WTC11 (cell line): ENCODE measurements around the gene RAC3. TPM values are rescaled to one million over a fixed set of nuclear protein-coding genes. Genes with fewer than 3 reads are reported as not detected.

Experiments used
- ATAC-seq: fragments of 200-7000 bp; cut with Tn5 transposase; 2 replicates; pipeline ENCODE4 v1.10.0; 2021; ENCODE audit warnings: mild to moderate bottlenecking, moderate library complexity
- CTCF ChIA-PET: fragments of 300-600 bp; sonication (Branson Sonifier 250); formaldehyde crosslinking; loops from one replicate; lab custom pipeline; 2021; ENCODE audit warnings: antibody characterized with exemption; lab: Charles Lee
- POLR2A ChIA-PET: fragments of 350-600 bp; sonication (Branson Sonifier 250); formaldehyde crosslinking; loops from one replicate; lab custom pipeline; 2021; ENCODE audit warnings: antibody characterized with exemption; lab: Charles Lee
- DNase-seq: peaks from one replicate; pipeline ENCODE4 v3.0.0; 2021; ENCODE audit warnings: low spot score
- H3K27ac Mint-ChIP-seq: 2 replicates; pipeline ENCODE4 v1.8.0; 2021; ENCODE audit warnings: mixed read lengths
- H3K27me3 Mint-ChIP-seq: 2 replicates; pipeline ENCODE4 v1.8.0; 2021; ENCODE audit warnings: low read depth, mild to moderate bottlenecking, moderate library complexity, mixed read lengths
- H3K36me3 Mint-ChIP-seq: 2 replicates; pipeline ENCODE4 v1.8.0; 2021; ENCODE audit warnings: mixed read lengths
- H3K4me1 Mint-ChIP-seq: 2 replicates; pipeline ENCODE4 v1.8.0; 2022; ENCODE audit warnings: mixed read lengths
- H3K4me3 Mint-ChIP-seq: 2 replicates; pipeline ENCODE4 v1.8.0; 2021; ENCODE audit warnings: mild to moderate bottlenecking, moderate library complexity, mixed read lengths
- H3K9me3 Mint-ChIP-seq: 2 replicates; pipeline ENCODE4 v1.8.0; 2021; ENCODE audit warnings: mixed read lengths
- ATF1 ChIP-seq: sonication (generic); formaldehyde crosslinking; IDR thresholded peaks from 2 replicates; pipeline ENCODE4 v1.8.1; 2023; ENCODE audit warnings: mild to moderate bottlenecking, moderate library complexity, missing genetic modification reagents
- CREM ChIP-seq: sonication (generic); formaldehyde crosslinking; IDR thresholded peaks from 2 replicates; pipeline ENCODE4 v1.8.1; 2022; ENCODE audit warnings: mild to moderate bottlenecking, missing genetic modification reagents, moderate library complexity
- EMX1 ChIP-seq: fragments of 250-450 bp; sonication (Bioruptor Pico); IDR thresholded peaks from 2 replicates; pipeline ENCODE4 v1.8.0; 2021; ENCODE audit warnings: mild to moderate bottlenecking
- FOXK1 ChIP-seq: sonication (generic); formaldehyde crosslinking; IDR thresholded peaks from 2 replicates; pipeline ENCODE4 v1.8.0; 2022; ENCODE audit warnings: mild to moderate bottlenecking, moderate library complexity, missing genetic modification reagents
- GABPB1 ChIP-seq: sonication (generic); formaldehyde crosslinking; IDR thresholded peaks from 2 replicates; pipeline ENCODE4 v1.8.1; 2023; ENCODE audit warnings: mild to moderate bottlenecking, missing genetic modification reagents
- GRHL2 ChIP-seq: fragments of 250-450 bp; sonication (Bioruptor Pico); IDR thresholded peaks from 2 replicates; pipeline ENCODE4 v1.8.0; 2022; ENCODE audit warnings: mild to moderate bottlenecking, moderate library complexity; ENCODE audit not compliant: insufficient replicate concordance, severe bottlenecking
- HMGA2 ChIP-seq: fragments of 250-450 bp; sonication (Bioruptor Pico); IDR thresholded peaks from 2 replicates; pipeline ENCODE4 v1.4.0; 2021; ENCODE audit warnings: mild to moderate bottlenecking, moderate library complexity
- JAZF1 ChIP-seq: fragments of 250-450 bp; sonication (Bioruptor Pico); IDR thresholded peaks from 2 replicates; pipeline ENCODE4 v1.9.0; 2021; ENCODE audit warnings: moderate library complexity, mild to moderate bottlenecking, inconsistent platforms
- JUN ChIP-seq: sonication (generic); formaldehyde crosslinking; IDR thresholded peaks from 2 replicates; pipeline ENCODE4 v1.8.0; 2023; ENCODE audit warnings: mild to moderate bottlenecking, missing genetic modification reagents
- KAT7 ChIP-seq: sonication (generic); formaldehyde crosslinking; IDR thresholded peaks from 2 replicates; pipeline ENCODE4 v1.8.1; 2023; ENCODE audit warnings: missing genetic modification reagents, mild to moderate bottlenecking, borderline replicate concordance
- NFYB ChIP-seq: sonication (generic); formaldehyde crosslinking; conservative IDR thresholded peaks from 2 replicates; pipeline ENCODE4 v1.8.0; 2022; ENCODE audit warnings: low read depth, missing genetic modification reagents
- TEAD1 ChIP-seq: sonication (generic); formaldehyde crosslinking; IDR thresholded peaks from 2 replicates; pipeline ENCODE4 v1.8.0; 2022; ENCODE audit warnings: mild to moderate bottlenecking, missing genetic modification reagents
- TEAD4 ChIP-seq: sonication (generic); formaldehyde crosslinking; IDR thresholded peaks from 2 replicates; pipeline ENCODE4 v1.8.0; 2022; ENCODE audit warnings: mild to moderate bottlenecking, missing genetic modification reagents
- USF2 ChIP-seq: sonication (generic); formaldehyde crosslinking; IDR thresholded peaks from 2 replicates; pipeline ENCODE4 v1.8.1; 2023; ENCODE audit warnings: mild to moderate bottlenecking, missing genetic modification reagents, moderate library complexity
- ZNF396 ChIP-seq: fragments of 250-450 bp; sonication (Bioruptor Pico); IDR thresholded peaks from 2 replicates; pipeline ENCODE4 v1.8.0; 2021; ENCODE audit warnings: mild to moderate bottlenecking, moderate library complexity, borderline replicate concordance
- total RNA-seq: library from RNA; stranded (reverse); gene quantifications from 3 replicates; pipeline ENCODE4 v1.2.3, GENCODE V29; 2021
- TF ChIP-seq, protein P1 (sequence below): sonication (generic); formaldehyde crosslinking; IDR thresholded peaks from 2 replicates; pipeline ENCODE4 v1.8.0; 2023; ENCODE audit warnings: mild to moderate bottlenecking, missing genetic modification reagents
- TF ChIP-seq, protein P2 (sequence below): fragments of 250-450 bp; sonication (Bioruptor Pico); IDR thresholded peaks from 2 replicates; pipeline ENCODE4 v1.9.0; 2021; ENCODE audit warnings: moderate library complexity, mild to moderate bottlenecking, inconsistent platforms, borderline replicate concordance
- TF ChIP-seq, protein P3 (sequence below): sonication (generic); formaldehyde crosslinking; IDR thresholded peaks from 2 replicates; pipeline ENCODE4 v1.8.1; 2023; ENCODE audit warnings: mild to moderate bottlenecking, missing genetic modification reagents
- TF ChIP-seq, protein P4 (sequence below): sonication (generic); formaldehyde crosslinking; IDR thresholded peaks from 2 replicates; pipeline ENCODE4 v1.8.0; 2022; ENCODE audit warnings: mild to moderate bottlenecking, missing genetic modification reagents
- TF ChIP-seq, protein P5 (sequence below): fragments of 250-450 bp; sonication (Bioruptor Pico); IDR thresholded peaks from 2 replicates; pipeline ENCODE4 v1.9.0; 2021; ENCODE audit warnings: mild to moderate bottlenecking

Gene RAC3
- total RNA-seq, 1 experiment from 2014 or later = 163 TPM

DNA sequence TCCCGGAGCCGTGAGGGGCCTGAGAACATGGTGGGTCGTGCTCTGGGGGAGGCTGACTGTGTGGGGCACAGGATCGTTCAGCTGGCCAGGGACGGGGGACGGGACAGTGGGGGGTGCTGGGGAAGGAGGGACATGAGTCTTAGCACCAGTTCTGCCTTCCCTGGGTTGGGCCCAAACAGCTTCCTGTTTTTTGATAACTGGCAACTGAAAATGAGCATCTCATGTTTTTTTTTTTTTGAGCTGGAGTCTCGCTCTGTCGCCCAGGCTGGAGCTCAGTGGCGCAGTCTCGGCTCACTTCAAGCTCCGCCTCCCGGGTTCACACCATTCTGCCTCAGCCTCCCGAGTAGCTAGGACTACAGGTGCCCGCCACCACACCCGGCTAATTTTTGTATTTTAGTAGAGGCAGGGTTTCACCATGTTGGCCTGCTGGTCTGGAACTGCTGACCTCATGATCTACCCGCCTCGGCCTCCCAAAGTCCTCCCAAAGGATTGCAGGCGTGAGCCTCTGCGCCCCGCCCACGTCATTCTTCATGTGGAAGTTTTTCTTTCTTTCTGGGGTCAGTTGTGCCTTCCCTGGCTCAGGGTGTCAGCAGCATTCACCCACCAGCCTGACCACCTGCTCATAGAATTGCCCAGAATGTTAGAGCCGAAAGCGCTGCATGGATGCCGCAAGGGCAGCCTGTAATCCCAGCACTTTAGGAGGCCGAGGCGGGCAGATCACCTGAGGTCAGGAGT, 47.7 kb upstream of the RAC3 start (continued):
- TF ChIP-seq GABPB1 (CRISPR knock-in tag) = no peak
- TF ChIP-seq ZNF396 = no peak
- no peak for TF ChIP-seq TEAD4 (CRISPR knock-in tag)
- TF ChIP-seq, protein P1, sequence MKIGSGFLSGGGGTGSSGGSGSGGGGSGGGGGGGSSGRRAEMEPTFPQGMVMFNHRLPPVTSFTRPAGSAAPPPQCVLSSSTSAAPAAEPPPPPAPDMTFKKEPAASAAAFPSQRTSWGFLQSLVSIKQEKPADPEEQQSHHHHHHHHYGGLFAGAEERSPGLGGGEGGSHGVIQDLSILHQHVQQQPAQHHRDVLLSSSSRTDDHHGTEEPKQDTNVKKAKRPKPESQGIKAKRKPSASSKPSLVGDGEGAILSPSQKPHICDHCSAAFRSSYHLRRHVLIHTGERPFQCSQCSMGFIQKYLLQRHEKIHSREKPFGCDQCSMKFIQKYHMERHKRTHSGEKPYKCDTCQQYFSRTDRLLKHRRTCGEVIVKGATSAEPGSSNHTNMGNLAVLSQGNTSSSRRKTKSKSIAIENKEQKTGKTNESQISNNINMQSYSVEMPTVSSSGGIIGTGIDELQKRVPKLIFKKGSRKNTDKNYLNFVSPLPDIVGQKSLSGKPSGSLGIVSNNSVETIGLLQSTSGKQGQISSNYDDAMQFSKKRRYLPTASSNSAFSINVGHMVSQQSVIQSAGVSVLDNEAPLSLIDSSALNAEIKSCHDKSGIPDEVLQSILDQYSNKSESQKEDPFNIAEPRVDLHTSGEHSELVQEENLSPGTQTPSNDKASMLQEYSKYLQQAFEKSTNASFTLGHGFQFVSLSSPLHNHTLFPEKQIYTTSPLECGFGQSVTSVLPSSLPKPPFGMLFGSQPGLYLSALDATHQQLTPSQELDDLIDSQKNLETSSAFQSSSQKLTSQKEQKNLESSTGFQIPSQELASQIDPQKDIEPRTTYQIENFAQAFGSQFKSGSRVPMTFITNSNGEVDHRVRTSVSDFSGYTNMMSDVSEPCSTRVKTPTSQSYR (CRISPR knock-in tag) = no peak
- no peak for TF ChIP-seq NFYB (CRISPR knock-in tag)

DNA sequence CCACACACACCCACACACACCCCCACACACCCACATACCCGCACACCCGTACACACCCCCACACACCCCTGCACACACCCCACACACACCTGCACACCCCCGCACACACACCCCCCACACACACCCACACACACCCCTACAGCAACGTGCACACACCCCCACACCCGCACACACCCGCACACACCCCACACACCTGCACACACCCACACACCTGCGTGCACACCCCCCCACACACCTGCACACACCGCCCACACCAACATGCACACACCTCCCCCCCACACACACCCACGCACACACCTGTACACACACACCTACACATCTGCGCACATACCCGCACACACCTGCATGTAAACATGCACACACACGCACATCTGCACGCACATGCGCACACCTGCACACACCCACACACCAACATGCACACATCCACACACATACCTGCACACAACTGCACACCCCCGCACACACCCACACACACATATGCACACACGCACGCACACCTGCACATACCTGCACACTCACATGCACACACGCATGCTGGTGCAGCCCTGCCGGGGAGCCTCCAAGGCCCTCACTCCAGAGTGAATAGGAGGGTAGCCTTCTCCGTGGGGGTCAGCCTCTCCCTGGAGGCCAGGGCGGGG, 46.6 kb upstream of the RAC3 start:
- DNase-seq (no peak), ATAC-seq (no peak)
- Mint-ChIP-seq H3K27ac (peak overlapping the region; percentile 49; the same call in 1 of the 2 replicates), H3K36me3 (peaks cover 27% of the 10 kb centered on the region), H3K27me3 (no peaks in the 10 kb centered on the region), H3K4me3 (no peak overlapping the region), H3K4me1 (no peaks in the 10 kb centered on the region), H3K9me3 (no peaks in the 10 kb centered on the region)
- TF ChIP-seq KAT7 (CRISPR knock-in tag) = no peak
- no peak for TF ChIP-seq JUN
- TF ChIP-seq FOXK1 (CRISPR knock-in tag) = no peak
- TF ChIP-seq, protein P2, sequence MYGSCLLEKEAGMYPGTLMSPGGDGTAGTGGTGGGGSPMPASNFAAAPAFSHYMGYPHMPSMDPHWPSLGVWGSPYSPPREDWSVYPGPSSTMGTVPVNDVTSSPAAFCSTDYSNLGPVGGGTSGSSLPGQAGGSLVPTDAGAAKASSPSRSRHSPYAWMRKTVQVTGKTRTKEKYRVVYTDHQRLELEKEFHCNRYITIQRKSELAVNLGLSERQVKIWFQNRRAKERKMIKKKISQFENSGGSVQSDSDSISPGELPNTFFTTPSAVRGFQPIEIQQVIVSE (CRISPR knock-in tag) = no peak
- TF ChIP-seq GRHL2 (CRISPR knock-in tag) = no peak
- TF ChIP-seq HMGA2 (CRISPR knock-in tag) = no peak
- TF ChIP-seq, protein P3, sequence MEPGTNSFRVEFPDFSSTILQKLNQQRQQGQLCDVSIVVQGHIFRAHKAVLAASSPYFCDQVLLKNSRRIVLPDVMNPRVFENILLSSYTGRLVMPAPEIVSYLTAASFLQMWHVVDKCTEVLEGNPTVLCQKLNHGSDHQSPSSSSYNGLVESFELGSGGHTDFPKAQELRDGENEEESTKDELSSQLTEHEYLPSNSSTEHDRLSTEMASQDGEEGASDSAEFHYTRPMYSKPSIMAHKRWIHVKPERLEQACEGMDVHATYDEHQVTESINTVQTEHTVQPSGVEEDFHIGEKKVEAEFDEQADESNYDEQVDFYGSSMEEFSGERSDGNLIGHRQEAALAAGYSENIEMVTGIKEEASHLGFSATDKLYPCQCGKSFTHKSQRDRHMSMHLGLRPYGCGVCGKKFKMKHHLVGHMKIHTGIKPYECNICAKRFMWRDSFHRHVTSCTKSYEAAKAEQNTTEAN = peak; percentile 95
- CTCF ChIA-PET = no interaction called here
- POLR2A ChIA-PET = no interaction called here

DNA sequence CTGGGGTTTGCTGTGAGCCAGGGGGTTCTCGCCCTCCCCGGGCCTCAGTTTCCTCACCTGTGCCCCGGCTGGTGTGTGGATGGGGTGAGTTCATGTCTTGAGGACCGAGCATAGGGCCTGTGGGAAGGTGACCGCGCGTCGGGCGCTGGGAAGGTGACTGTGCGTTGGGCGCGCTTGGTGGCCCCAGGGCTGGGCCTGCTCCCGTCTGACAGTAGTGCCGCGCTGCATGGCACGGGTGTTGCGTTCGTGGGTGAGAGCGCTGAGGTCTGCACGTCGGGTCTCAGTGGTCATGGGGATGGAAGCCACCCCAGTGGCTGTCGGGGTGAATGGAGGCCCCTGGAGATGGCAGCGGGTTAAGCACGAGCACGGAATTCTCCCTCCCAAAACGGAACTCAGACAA, 44.9 kb upstream of the RAC3 start:
- Mint-ChIP-seq H3K4me1 (peaks cover 8% of the 10 kb centered on the region), H3K36me3 (peaks cover 22% of the 10 kb centered on the region), H3K27me3 (no peaks in the 10 kb centered on the region), H3K27ac (peak overlapping the region; percentile 42; the same call in 1 of the 2 replicates), H3K4me3 (no peak overlapping the region), H3K9me3 (no peaks in the 10 kb centered on the region)
- no peak for ATAC-seq
- ChIA-PET CTCF (no interaction called here), POLR2A (no interaction called here)
- TF ChIP-seq, protein P4, sequence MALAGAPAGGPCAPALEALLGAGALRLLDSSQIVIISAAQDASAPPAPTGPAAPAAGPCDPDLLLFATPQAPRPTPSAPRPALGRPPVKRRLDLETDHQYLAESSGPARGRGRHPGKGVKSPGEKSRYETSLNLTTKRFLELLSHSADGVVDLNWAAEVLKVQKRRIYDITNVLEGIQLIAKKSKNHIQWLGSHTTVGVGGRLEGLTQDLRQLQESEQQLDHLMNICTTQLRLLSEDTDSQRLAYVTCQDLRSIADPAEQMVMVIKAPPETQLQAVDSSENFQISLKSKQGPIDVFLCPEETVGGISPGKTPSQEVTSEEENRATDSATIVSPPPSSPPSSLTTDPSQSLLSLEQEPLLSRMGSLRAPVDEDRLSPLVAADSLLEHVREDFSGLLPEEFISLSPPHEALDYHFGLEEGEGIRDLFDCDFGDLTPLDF = no peak
- DNase-seq = no peak

DNA sequence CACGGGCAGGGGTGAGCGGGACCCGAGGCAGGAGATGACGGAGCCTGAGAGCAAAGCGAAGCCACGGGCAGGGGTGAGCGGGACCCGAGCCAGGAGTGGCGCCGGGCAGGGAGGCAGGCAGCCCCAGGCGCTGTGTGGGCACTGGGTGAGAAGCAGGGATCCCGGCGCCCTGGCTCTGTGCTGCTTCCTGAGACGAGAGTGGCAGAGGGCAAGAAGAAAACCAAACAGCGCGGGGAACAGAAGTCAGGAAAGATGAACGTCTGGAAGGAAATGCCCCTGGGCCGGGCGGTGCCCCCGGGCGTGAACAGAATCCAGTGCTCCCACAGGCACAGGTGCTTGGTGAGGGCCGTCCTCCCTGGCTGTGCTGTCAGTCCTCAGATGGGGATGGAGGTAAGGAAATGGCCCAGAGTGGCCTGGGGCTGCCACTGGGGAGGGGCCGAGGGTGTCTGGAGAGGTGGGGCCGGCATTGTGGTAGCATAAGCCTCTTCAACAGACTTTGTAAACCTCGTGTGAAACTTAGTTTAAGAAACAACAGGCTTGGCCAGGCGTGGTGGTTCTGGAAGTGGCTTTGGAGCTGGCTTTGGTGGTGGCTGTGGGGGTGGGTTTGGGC, 44.2 kb upstream of the RAC3 start:
- POLR2A ChIA-PET = no interaction called here
- no peak for TF ChIP-seq CREM
- no peak for TF ChIP-seq TEAD1 (CRISPR knock-in tag)
- TF ChIP-seq ATF1 (CRISPR knock-in tag) = no peak
- TF ChIP-seq EMX1 (CRISPR knock-in tag) = no peak
- no peak for TF ChIP-seq JAZF1 (CRISPR knock-in tag)
- no peak for TF ChIP-seq USF2
- TF ChIP-seq, protein P5, sequence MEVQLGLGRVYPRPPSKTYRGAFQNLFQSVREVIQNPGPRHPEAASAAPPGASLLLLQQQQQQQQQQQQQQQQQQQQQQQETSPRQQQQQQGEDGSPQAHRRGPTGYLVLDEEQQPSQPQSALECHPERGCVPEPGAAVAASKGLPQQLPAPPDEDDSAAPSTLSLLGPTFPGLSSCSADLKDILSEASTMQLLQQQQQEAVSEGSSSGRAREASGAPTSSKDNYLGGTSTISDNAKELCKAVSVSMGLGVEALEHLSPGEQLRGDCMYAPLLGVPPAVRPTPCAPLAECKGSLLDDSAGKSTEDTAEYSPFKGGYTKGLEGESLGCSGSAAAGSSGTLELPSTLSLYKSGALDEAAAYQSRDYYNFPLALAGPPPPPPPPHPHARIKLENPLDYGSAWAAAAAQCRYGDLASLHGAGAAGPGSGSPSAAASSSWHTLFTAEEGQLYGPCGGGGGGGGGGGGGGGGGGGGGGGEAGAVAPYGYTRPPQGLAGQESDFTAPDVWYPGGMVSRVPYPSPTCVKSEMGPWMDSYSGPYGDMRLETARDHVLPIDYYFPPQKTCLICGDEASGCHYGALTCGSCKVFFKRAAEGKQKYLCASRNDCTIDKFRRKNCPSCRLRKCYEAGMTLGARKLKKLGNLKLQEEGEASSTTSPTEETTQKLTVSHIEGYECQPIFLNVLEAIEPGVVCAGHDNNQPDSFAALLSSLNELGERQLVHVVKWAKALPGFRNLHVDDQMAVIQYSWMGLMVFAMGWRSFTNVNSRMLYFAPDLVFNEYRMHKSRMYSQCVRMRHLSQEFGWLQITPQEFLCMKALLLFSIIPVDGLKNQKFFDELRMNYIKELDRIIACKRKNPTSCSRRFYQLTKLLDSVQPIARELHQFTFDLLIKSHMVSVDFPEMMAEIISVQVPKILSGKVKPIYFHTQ = no peak

More for the DNA sequence above, 44.2 kb upstream of the RAC3 start:
- peaks cover 22% of the 10 kb centered on the region for H3K36me3 Mint-ChIP-seq
- no peak overlapping the region for H3K27ac Mint-ChIP-seq
- H3K27me3 Mint-ChIP-seq = no peaks in the 10 kb centered on the region
- no peak for ATAC-seq
- H3K9me3 Mint-ChIP-seq = no peaks in the 10 kb centered on the region
- H3K4me3 Mint-ChIP-seq = no peak overlapping the region
- H3K4me1 Mint-ChIP-seq = peaks cover 12% of the 10 kb centered on the region
- CTCF ChIA-PET = no interaction called here
- DNase-seq = no peak
